PC-9 (cell line): ENCODE results near the gene PSD4. TPM values are rescaled to one million over a fixed set of nuclear protein-coding genes. Genes with fewer than 3 reads are reported as not detected.

Source experiments
- BruUV-seq: library from RNA; stranded (reverse); fragments of 400-500 nt; replicated peaks from 2 replicates; lab custom pipeline; 2021; lab: Mats Ljungman, UMichigan
- CTCF ChIA-PET: fragments of 300-600 bp; sonication (Branson Sonifier 250); formaldehyde crosslinking; loops from one replicate; lab custom pipeline; 2022; ENCODE audit warnings: antibody characterized with exemption; lab: Charles Lee
- POLR2A ChIA-PET: fragments of 300-600 bp; sonication (Branson Sonifier 250); formaldehyde crosslinking; loops from one replicate; lab custom pipeline; 2022; ENCODE audit warnings: antibody characterized with exemption; ENCODE audit not compliant: unreplicated experiment; lab: Charles Lee
- DNase-seq, 2 experiments: peaks; one replicate each; pipeline versions ENCODE4 v3.0.0 to v3.0.0-alpha.2; 2015 to 2022; ENCODE audit warnings: mixed read lengths in 1 of 2
- H2AFZ ChIP-seq: fragments of 200-600 bp; sonication (generic); 2 replicates; pipeline ENCODE4 v1.8.1; 2017; ENCODE audit warnings: antibody characterized with exemption
- H3F3A ChIP-seq: fragments of 200-600 bp; sonication (generic); 2 replicates; pipeline ENCODE4 v1.8.1; 2017; ENCODE audit warnings: antibody characterized with exemption, mild to moderate bottlenecking, low read depth; ENCODE audit not compliant: insufficient read depth
- H3K27ac ChIP-seq: fragments of 200-600 bp; sonication (generic); 2 replicates; pipeline ENCODE4 v1.6.1; 2016; ENCODE audit warnings: mixed run types
- H3K27me3 ChIP-seq: fragments of 200-600 bp; sonication (generic); 2 replicates; pipeline ENCODE4 v1.6.1; 2016; ENCODE audit warnings: low read depth, mixed run types; ENCODE audit not compliant: insufficient read depth
- H3K36me3 ChIP-seq: fragments of 200-600 bp; sonication (generic); 2 replicates; pipeline ENCODE4 v1.6.1; 2016; ENCODE audit warnings: low read depth, mixed run types
- H3K4me1 ChIP-seq: fragments of 200-600 bp; sonication (generic); replicated peaks from 2 replicates; pipeline ENCODE4 v1.6.1; 2016; ENCODE audit warnings: mixed run types; ENCODE audit not compliant: insufficient read depth
- H3K4me2 ChIP-seq: fragments of 200-600 bp; sonication (generic); 2 replicates; pipeline ENCODE4 v1.6.1; 2017; ENCODE audit warnings: mixed run types
- H3K4me3 ChIP-seq: fragments of 200-600 bp; sonication (generic); 2 replicates; pipeline ENCODE4 v1.6.1; 2016; ENCODE audit warnings: mixed run types
- H3K79me2 ChIP-seq: fragments of 200-600 bp; sonication (generic); 2 replicates; pipeline ENCODE4 v1.6.1; 2017; ENCODE audit warnings: low read depth, mixed run types
- H3K9me2 ChIP-seq: fragments of 200-600 bp; sonication (generic); 2 replicates; pipeline ENCODE4 v1.8.1; 2017; ENCODE audit warnings: mild to moderate bottlenecking; ENCODE audit not compliant: insufficient read depth
- H3K9me3 ChIP-seq: fragments of 200-600 bp; sonication (generic); 2 replicates; pipeline ENCODE4 v1.8.1; 2016; ENCODE audit warnings: low read depth; ENCODE audit not compliant: insufficient read depth
- H4K20me1 ChIP-seq: fragments of 200-600 bp; sonication (generic); 2 replicates; pipeline ENCODE4 v1.8.1; 2017; ENCODE audit not compliant: insufficient read depth
- CTCF ChIP-seq: fragments of 200-600 bp; sonication (generic); conservative IDR thresholded peaks from 2 replicates; pipeline ENCODE4 v1.6.1; 2017; ENCODE audit warnings: mixed run types, antibody characterized with exemption, mild to moderate bottlenecking, moderate library complexity
- EZH2 ChIP-seq: fragments of 200-600 bp; sonication (generic); IDR thresholded peaks from 2 replicates; pipeline ENCODE4 v1.8.0; 2017; ENCODE audit warnings: antibody characterized with exemption, low read depth
- intact Hi-C: fragments of 100-400 bp; cut with micrococcal nuclease; formaldehyde crosslinking; loops from one replicate; pipeline ENCODE4 v1.10.0; 2022; ENCODE audit not compliant: unreplicated experiment
- total RNA-seq: library from RNA; stranded (reverse); gene quantifications from 2 replicates; pipeline ENCODE4 v1.2.3, GENCODE V29; 2021

Gene PSD4
- total RNA-seq, 1 experiment from 2014 or later, result 29.6 TPM

DNA sequence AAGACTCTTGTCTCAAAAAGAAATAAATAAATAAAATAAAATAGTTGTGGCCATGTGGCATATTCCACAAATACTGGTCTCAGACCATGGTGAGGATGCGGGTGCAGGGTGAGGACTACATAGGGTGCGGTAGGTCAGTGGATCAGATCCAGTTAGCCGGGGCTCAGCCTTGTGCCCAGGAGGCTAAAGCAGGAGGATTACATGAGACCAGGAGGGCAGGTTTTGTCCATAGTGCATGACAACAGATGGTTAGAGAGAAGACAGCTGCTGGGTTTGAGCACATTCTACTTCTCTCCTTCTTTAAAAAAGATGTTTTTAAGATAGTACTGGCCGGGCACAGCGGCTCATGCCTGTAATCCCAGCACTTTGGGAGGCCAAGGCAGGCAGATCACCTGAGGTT lies 12.8 kb upstream of the PSD4 start:
- no peak overlapping the region for H3K4me3 ChIP-seq
- H3K9me2 ChIP-seq, result no peaks in the 10 kb centered on the region
- H4K20me1 ChIP-seq, result no peaks in the 10 kb centered on the region
- peaks cover 23% of the 10 kb centered on the region; the same call in 1 of the 2 replicates for H3F3A ChIP-seq
- TF ChIP-seq CTCF (no peak), EZH2 (no peak)
- H3K9me3 ChIP-seq, result no peaks in the 10 kb centered on the region
- H2AFZ ChIP-seq, result no peak overlapping the region
- BruUV-seq, result no TSS peak
- POLR2A ChIA-PET, result no interaction called here
- H3K4me1 ChIP-seq, result peaks cover 25% of the 10 kb centered on the region
- intact Hi-C loops, result no loop called here
- H3K36me3 ChIP-seq, result no peaks in the 10 kb centered on the region
- no peaks in the 10 kb centered on the region for H3K27me3 ChIP-seq
- CTCF ChIA-PET, result interaction anchor here (0.6 kb wide), 1 partner anchor 17 kb away, joined by 5 read pairs; no protein-coding TSS in a partner anchor
- no peak for DNase-seq
- H3K79me2 ChIP-seq, result peaks cover 50% of the 10 kb centered on the region
- no peak overlapping the region for H3K27ac ChIP-seq
- H3K4me2 ChIP-seq, result no peak overlapping the region

GRCh38 chr2:113162173-113162572 lies 11.6 kb upstream of the PSD4 start:
- BruUV-seq, result no TSS peak
- no peak for DNase-seq
- Histone ChIP-seq H3K9me3 (no peaks in the 10 kb centered on the region), H3K4me1 (peaks cover 15% of the 10 kb centered on the region), H3K27me3 (no peaks in the 10 kb centered on the region), H3K9me2 (no peaks in the 10 kb centered on the region), H3K4me2 (no peak overlapping the region), H3K36me3 (no peaks in the 10 kb centered on the region), H3K79me2 (peaks cover 50% of the 10 kb centered on the region), H2AFZ (no peak overlapping the region), H3F3A (peaks cover 13% of the 10 kb centered on the region; the same call in 1 of the 2 replicates), H3K4me3 (no peak overlapping the region), H4K20me1 (no peaks in the 10 kb centered on the region), H3K27ac (no peak overlapping the region)
- POLR2A ChIA-PET, result no interaction called here
- TF ChIP-seq CTCF (no peak), EZH2 (no peak)
- CTCF ChIA-PET, result interaction anchor here (0.6 to 1.3 kb wide), 4 partner anchors 21 to 505 kb away, joined by 3 to 15 read pairs (median 6); no protein-coding TSS in a partner anchor
- intact Hi-C loops, result no loop called here

GRCh38 chr2:113162869-113163268 lies 10.9 kb upstream of the PSD4 start:
- Histone ChIP-seq H3F3A (peaks cover 10% of the 10 kb centered on the region; the same call in 1 of the 2 replicates), H3K79me2 (peaks cover 46% of the 10 kb centered on the region), H4K20me1 (no peaks in the 10 kb centered on the region), H3K27me3 (no peaks in the 10 kb centered on the region), H3K4me2 (no peak overlapping the region), H3K27ac (no peak overlapping the region), H3K4me1 (peaks cover 15% of the 10 kb centered on the region), H3K4me3 (no peak overlapping the region), H3K9me3 (no peaks in the 10 kb centered on the region), H3K9me2 (no peaks in the 10 kb centered on the region), H3K36me3 (no peaks in the 10 kb centered on the region), H2AFZ (no peak overlapping the region)
- intact Hi-C loops, result no loop called here
- POLR2A ChIA-PET, result no interaction called here
- TF ChIP-seq CTCF, result no peak
- no peak for TF ChIP-seq EZH2
- no peak for DNase-seq
- no TSS peak for BruUV-seq
- CTCF ChIA-PET, result interaction anchor here (0.6 to 1.3 kb wide), 4 partner anchors 22 to 506 kb away, joined by 3 to 15 read pairs (median 6); no protein-coding TSS in a partner anchor
